IMR-90 (cell line): ENCODE measurements around the gene MAGI2.

ENCODE experiments used
- POLR2A ChIP-seq: IDR thresholded peaks from 2 replicates; pipeline ENCODE4 v1.6.1; 2012; ENCODE audit warnings: mild to moderate bottlenecking, low read depth, low read length
- TF ChIP-seq, protein P1 (sequence below): conservative IDR thresholded peaks from 2 replicates; pipeline ENCODE4 v1.5.1; 2012; ENCODE audit warnings: mild to moderate bottlenecking, low read depth, low read length, improper control_type of control experiment
- TF ChIP-seq, protein P2 (sequence below): fragments of 150-350 bp; IDR thresholded peaks from 2 replicates; pipeline ENCODE4 v1.6.1; 2017; ENCODE audit warnings: mild to moderate bottlenecking, antibody characterized with exemption, low read length, low read depth

DNA sequence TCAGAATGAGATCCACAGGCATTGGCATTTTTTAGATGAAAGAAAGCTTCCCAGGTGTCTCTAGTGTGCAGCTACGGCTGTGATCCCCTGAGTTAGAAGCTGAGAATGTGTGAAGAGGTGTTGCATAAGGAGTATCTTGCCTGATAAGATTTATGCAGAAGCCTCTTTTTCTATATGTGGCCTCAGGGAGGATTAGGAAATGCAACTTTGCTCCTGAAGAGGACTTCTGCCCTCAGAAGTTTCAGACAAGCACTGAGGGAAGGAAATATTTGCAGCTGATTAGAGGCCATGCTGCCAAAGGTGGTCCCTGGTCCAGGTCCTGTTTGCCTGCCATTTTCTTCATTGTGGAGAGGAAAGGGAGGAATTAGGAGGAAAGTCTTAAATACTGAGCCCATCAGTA, 1103.1 kb downstream of the MAGI2 start:
- TF ChIP-seq, protein P1, sequence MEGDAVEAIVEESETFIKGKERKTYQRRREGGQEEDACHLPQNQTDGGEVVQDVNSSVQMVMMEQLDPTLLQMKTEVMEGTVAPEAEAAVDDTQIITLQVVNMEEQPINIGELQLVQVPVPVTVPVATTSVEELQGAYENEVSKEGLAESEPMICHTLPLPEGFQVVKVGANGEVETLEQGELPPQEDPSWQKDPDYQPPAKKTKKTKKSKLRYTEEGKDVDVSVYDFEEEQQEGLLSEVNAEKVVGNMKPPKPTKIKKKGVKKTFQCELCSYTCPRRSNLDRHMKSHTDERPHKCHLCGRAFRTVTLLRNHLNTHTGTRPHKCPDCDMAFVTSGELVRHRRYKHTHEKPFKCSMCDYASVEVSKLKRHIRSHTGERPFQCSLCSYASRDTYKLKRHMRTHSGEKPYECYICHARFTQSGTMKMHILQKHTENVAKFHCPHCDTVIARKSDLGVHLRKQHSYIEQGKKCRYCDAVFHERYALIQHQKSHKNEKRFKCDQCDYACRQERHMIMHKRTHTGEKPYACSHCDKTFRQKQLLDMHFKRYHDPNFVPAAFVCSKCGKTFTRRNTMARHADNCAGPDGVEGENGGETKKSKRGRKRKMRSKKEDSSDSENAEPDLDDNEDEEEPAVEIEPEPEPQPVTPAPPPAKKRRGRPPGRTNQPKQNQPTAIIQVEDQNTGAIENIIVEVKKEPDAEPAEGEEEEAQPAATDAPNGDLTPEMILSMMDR = no peak
- no peak for TF ChIP-seq POLR2A
- TF ChIP-seq, protein P2, sequence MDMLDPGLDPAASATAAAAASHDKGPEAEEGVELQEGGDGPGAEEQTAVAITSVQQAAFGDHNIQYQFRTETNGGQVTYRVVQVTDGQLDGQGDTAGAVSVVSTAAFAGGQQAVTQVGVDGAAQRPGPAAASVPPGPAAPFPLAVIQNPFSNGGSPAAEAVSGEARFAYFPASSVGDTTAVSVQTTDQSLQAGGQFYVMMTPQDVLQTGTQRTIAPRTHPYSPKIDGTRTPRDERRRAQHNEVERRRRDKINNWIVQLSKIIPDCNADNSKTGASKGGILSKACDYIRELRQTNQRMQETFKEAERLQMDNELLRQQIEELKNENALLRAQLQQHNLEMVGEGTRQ = no peak
